Hepatocyte (in vitro differentiated cells): ENCODE results near the gene KCNQ4. TPM values are rescaled to one million over a fixed set of nuclear protein-coding genes. Genes with fewer than 3 reads are reported as not detected.

ENCODE experiments used
- DNase-seq: peaks from one replicate; pipeline ENCODE4 v3.0.0-alpha.2; 2016; ENCODE audit warnings: low spot score
- H2AFZ ChIP-seq: fragments of 200-600 bp; sonication (generic); 2 replicates; pipeline ENCODE4 v1.6.0; 2016; ENCODE audit warnings: antibody characterized with exemption, mild to moderate bottlenecking
- H3K27ac ChIP-seq: fragments of 200-600 bp; sonication (generic); 2 replicates; pipeline ENCODE4 v1.5.1; 2016; ENCODE audit warnings: mild to moderate bottlenecking
- H3K27me3 ChIP-seq: fragments of 200-600 bp; sonication (generic); 2 replicates; pipeline ENCODE4 v1.6.1; 2016
- H3K36me3 ChIP-seq: fragments of 200-600 bp; sonication (generic); replicated peaks from 2 replicates; pipeline ENCODE4 v1.5.1; 2016; ENCODE audit warnings: low read depth; ENCODE audit not compliant: insufficient read depth
- H3K4me1 ChIP-seq: fragments of 200-600 bp; sonication (generic); 2 replicates; pipeline ENCODE4 v1.5.1; 2016; ENCODE audit warnings: mild to moderate bottlenecking, moderate library complexity; ENCODE audit not compliant: insufficient read depth
- H3K4me2 ChIP-seq: fragments of 200-600 bp; sonication (generic); 2 replicates; pipeline ENCODE4 v1.6.0; 2016
- H3K4me3 ChIP-seq: fragments of 200-600 bp; sonication (generic); 2 replicates; pipeline ENCODE4 v1.5.1; 2016; ENCODE audit warnings: mild to moderate bottlenecking
- H3K79me2 ChIP-seq: fragments of 200-600 bp; sonication (generic); 2 replicates; pipeline ENCODE4 v1.6.0; 2017; ENCODE audit warnings: mild to moderate bottlenecking
- H3K9me2 ChIP-seq: fragments of 200-600 bp; sonication (generic); replicated peaks from 2 replicates; pipeline ENCODE4 v1.6.0; 2017; ENCODE audit warnings: mild to moderate bottlenecking; ENCODE audit not compliant: insufficient read depth
- H3K9me3 ChIP-seq: fragments of 200-600 bp; sonication (generic); 2 replicates; pipeline ENCODE4 v1.5.1; 2016; ENCODE audit warnings: low read depth, mild to moderate bottlenecking
- H4K20me1 ChIP-seq: fragments of 200-600 bp; sonication (generic); 2 replicates; pipeline ENCODE4 v1.6.0; 2016; ENCODE audit warnings: mild to moderate bottlenecking; ENCODE audit not compliant: insufficient read depth, poor library complexity, severe bottlenecking
- EZH2 ChIP-seq: fragments of 200-600 bp; sonication (generic); IDR thresholded peaks from 2 replicates; pipeline ENCODE4 v1.6.1; 2016; ENCODE audit warnings: antibody characterized with exemption, mild to moderate bottlenecking, borderline replicate concordance
- EZH2phosphoT487 ChIP-seq: fragments of 200-600 bp; sonication (generic); IDR thresholded peaks from one replicate; pipeline ENCODE4 v1.6.1; 2018; ENCODE audit warnings: antibody characterized with exemption, mild to moderate bottlenecking, low read depth, moderate library complexity; ENCODE audit not compliant: unreplicated experiment, severe bottlenecking
- WGBS: methylation state at CpG from one replicate; pipeline ENCODE4 v1.1.6; 2016; ENCODE audit warnings: low lambda C conversion rate; ENCODE audit errors: missing lambda C conversion rate; 5-methylcytosine and 5-hydroxymethylcytosine counted together
- polyA plus RNA-seq: library from polyadenylated mRNA; unstranded; fragments of >200 nt; fragmentation: Nextera tagmentation; extraction: Ambion mirVana; gene quantifications from 2 replicates; pipeline ENCODE4 v1.2.1, GENCODE V29; 2016
- total RNA-seq: library from RNA; depleted of rRNA; stranded (reverse); fragments of >200 nt; gene quantifications from 2 replicates; pipeline ENCODE4 v1.2.3, GENCODE V29; 2014
- TF ChIP-seq, protein P1 (sequence below): fragments of 200-600 bp; sonication (generic); IDR thresholded peaks from 2 replicates; pipeline ENCODE4 v1.5.1; 2016; ENCODE audit warnings: antibody characterized with exemption, mild to moderate bottlenecking; ENCODE audit not compliant: poor library complexity

KCNQ4 gene
- total and polyA plus RNA-seq, 2 experiments from 2014 or later: not detected

- Histone ChIP-seq H3K79me2 (no peaks in the 10 kb centered on the region), H3K4me3 (no peak overlapping the region), H3K36me3 (no peaks in the 10 kb centered on the region), H4K20me1 (no peaks in the 10 kb centered on the region), H2AFZ (no peak overlapping the region), H3K9me2 (no peaks in the 10 kb centered on the region), H3K27me3 (peaks cover 17% of the 10 kb centered on the region), H3K9me3 (no peaks in the 10 kb centered on the region), H3K4me2 (no peak overlapping the region), H3K4me1 (peaks cover 8% of the 10 kb centered on the region), H3K27ac (no peak overlapping the region)
- TF ChIP-seq EZH2phosphoT487: no peak
- no peak for DNase-seq
- WGBS: 86% methylated on average over 9 of the region's 9 CpGs
Measured at GRCh38 chr1:40856656-40857302, 73.2 kb downstream of the KCNQ4 start.

DNA sequence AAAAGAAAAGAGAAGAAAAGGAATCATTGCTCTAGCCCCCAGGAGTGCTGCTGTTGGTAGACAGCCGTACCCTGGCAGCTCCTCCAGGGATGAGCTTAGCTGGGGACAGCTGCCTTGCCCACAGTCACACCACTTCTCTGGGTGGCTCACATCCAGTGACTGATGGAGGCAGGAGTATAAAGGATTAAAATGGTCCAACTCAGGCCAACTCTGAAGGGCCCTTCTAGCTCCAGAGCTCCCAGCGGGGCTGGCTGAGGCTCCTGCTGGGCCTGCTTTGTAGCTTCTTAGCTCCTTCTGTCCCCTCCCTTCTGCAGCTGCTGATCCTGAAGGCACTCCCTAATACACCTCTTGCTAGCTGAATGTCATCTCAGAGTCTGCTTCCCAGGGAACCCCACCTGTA lies 74.2 kb downstream of the KCNQ4 start:
- Histone ChIP-seq H4K20me1 (no peaks in the 10 kb centered on the region), H3K4me2 (no peak overlapping the region), H3K27me3 (peaks cover 17% of the 10 kb centered on the region), H3K9me3 (no peaks in the 10 kb centered on the region), H2AFZ (no peak overlapping the region), H3K79me2 (no peaks in the 10 kb centered on the region), H3K4me3 (no peak overlapping the region), H3K4me1 (peaks cover 8% of the 10 kb centered on the region), H3K9me2 (no peaks in the 10 kb centered on the region), H3K36me3 (no peaks in the 10 kb centered on the region), H3K27ac (no peak overlapping the region)
- TF ChIP-seq, protein P1, sequence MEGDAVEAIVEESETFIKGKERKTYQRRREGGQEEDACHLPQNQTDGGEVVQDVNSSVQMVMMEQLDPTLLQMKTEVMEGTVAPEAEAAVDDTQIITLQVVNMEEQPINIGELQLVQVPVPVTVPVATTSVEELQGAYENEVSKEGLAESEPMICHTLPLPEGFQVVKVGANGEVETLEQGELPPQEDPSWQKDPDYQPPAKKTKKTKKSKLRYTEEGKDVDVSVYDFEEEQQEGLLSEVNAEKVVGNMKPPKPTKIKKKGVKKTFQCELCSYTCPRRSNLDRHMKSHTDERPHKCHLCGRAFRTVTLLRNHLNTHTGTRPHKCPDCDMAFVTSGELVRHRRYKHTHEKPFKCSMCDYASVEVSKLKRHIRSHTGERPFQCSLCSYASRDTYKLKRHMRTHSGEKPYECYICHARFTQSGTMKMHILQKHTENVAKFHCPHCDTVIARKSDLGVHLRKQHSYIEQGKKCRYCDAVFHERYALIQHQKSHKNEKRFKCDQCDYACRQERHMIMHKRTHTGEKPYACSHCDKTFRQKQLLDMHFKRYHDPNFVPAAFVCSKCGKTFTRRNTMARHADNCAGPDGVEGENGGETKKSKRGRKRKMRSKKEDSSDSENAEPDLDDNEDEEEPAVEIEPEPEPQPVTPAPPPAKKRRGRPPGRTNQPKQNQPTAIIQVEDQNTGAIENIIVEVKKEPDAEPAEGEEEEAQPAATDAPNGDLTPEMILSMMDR: no peak
- TF ChIP-seq EZH2 (no peak), EZH2phosphoT487 (no peak)
- WGBS: 85% methylated on average over 2 of the region's 2 CpGs
- DNase-seq: no peak

DNA sequence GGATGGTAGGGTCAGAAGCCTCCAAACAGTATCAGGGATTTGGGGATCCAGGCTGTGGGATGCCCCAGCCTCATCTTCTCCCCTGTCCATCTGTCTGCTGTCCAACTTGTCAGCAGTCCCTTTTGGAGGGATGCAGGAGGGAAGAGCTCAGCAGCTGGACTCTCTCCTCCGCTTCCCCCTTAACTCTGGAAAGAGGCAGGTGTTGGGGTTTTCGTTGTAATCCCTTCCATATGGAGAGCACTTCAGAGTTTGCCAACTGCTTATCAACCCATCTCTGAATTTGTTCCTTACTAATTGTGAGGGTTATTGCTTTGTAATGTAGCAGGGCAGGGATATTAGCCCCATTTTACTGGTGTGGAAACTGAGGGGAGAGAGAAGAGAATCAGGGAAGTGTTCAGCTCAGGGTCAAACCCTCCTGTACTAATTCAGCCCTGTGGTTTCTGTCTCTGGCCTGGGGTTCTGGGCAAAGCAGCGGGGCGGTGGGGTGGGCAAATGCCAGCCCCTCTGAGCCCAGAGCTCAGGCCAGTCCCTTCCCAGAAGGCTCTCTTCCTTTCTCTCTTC lies 75.3 kb downstream of the KCNQ4 start:
- TF ChIP-seq EZH2: no peak
- TF ChIP-seq, protein P1: no peak
- no peak for TF ChIP-seq EZH2phosphoT487
- Histone ChIP-seq H3K4me2 (no peak overlapping the region), H3K9me2 (no peaks in the 10 kb centered on the region), H3K36me3 (no peaks in the 10 kb centered on the region), H3K4me1 (peaks cover 12% of the 10 kb centered on the region), H3K79me2 (no peaks in the 10 kb centered on the region), H4K20me1 (no peaks in the 10 kb centered on the region), H2AFZ (no peak overlapping the region), H3K4me3 (no peak overlapping the region), H3K9me3 (no peaks in the 10 kb centered on the region), H3K27me3 (peaks cover 17% of the 10 kb centered on the region), H3K27ac (no peak overlapping the region)
- WGBS: 94% methylated on average over 4 of the region's 4 CpGs
- no peak for DNase-seq

GRCh38 chr1:40860706-40861223 lies 77.2 kb downstream of the KCNQ4 start:
- Histone ChIP-seq H3K27me3 (peaks cover 17% of the 10 kb centered on the region), H3K9me2 (no peaks in the 10 kb centered on the region), H3K9me3 (no peaks in the 10 kb centered on the region), H4K20me1 (no peaks in the 10 kb centered on the region), H3K79me2 (no peaks in the 10 kb centered on the region), H3K4me3 (no peak overlapping the region), H3K36me3 (no peaks in the 10 kb centered on the region), H3K4me1 (peaks cover 20% of the 10 kb centered on the region), H3K27ac (no peak overlapping the region), H2AFZ (peak overlapping the region; percentile 76), H3K4me2 (peak overlapping the region; percentile 95)
- WGBS: 58% methylated on average over 10 of the region's 10 CpGs
- no peak for TF ChIP-seq EZH2phosphoT487
- no peak for TF ChIP-seq EZH2
- TF ChIP-seq, protein P1: no peak
- no peak for DNase-seq
